ENCODE data around the gene SEMA3F. TPM values are rescaled to one million over a fixed set of nuclear protein-coding genes. Genes with fewer than 3 reads are reported as not detected.

Gene SEMA3F
- total RNA-seq, 4 donors from 2014 or later: 10.5 to 33.1 (median 12.9) TPM

- H3K36me3 ChIP-seq: no peaks in the 10 kb centered on the region
- DNase-seq: no peak
- TF ChIP-seq CTCF (IDR thresholded peaks at IDR 0.05) (no peak), POLR2A (IDR thresholded peaks at IDR 0.05) (no peak)
- H3K27me3 ChIP-seq: no peaks in the 10 kb centered on the region
- no peak overlapping the region for H3K4me3 ChIP-seq
- H3K9me3 ChIP-seq: no peaks in the 10 kb centered on the region
- H3K27ac ChIP-seq: no peak overlapping the region
- intact Hi-C loops (cut with DNase I; ENCODE audit: low total_unique reads): no loop called here
- no peaks in the 10 kb centered on the region for H3K4me1 ChIP-seq
These were observed 63.3 kb downstream of the SEMA3F start for GRCh38 chr3:50218448-50218847.

GRCh38 chr3:50219285-50219684 lies 64.2 kb downstream of the SEMA3F start:
- intact Hi-C loops (cut with DNase I; ENCODE audit: low total_unique reads): no loop called here
- Histone ChIP-seq H3K9me3 (no peaks in the 10 kb centered on the region), H3K4me3 (no peak overlapping the region), H3K27ac (no peak overlapping the region), H3K4me1 (no peaks in the 10 kb centered on the region), H3K27me3 (no peaks in the 10 kb centered on the region), H3K36me3 (no peaks in the 10 kb centered on the region)
- no peak for DNase-seq
- TF ChIP-seq CTCF (IDR thresholded peaks at IDR 0.05) (no peak), POLR2A (IDR thresholded peaks at IDR 0.05) (no peak)

- Histone ChIP-seq H3K36me3 (no peaks in the 10 kb centered on the region), H3K4me1 (no peaks in the 10 kb centered on the region), H3K9me3 (no peaks in the 10 kb centered on the region), H3K27ac (no peak overlapping the region), H3K4me3 (no peak overlapping the region), H3K27me3 (no peaks in the 10 kb centered on the region)
- intact Hi-C loops (cut with DNase I; ENCODE audit: low total_unique reads): no loop called here
- TF ChIP-seq CTCF (IDR thresholded peaks at IDR 0.05): no peak
- TF ChIP-seq POLR2A (IDR thresholded peaks at IDR 0.05): no peak
- DNase-seq: no peak
These were observed 65.0 kb downstream of the SEMA3F start for GRCh38 chr3:50220109-50220508.

- no peaks in the 10 kb centered on the region for H3K36me3 ChIP-seq
- DNase-seq: no peak
- no peaks in the 10 kb centered on the region for H3K4me1 ChIP-seq
- intact Hi-C loops (cut with DNase I; ENCODE audit: low total_unique reads): no loop called here
- no peak for TF ChIP-seq CTCF (IDR thresholded peaks at IDR 0.05)
- no peak for TF ChIP-seq POLR2A (IDR thresholded peaks at IDR 0.05)
- H3K27me3 ChIP-seq: no peaks in the 10 kb centered on the region
- no peak overlapping the region for H3K4me3 ChIP-seq
- H3K9me3 ChIP-seq: no peaks in the 10 kb centered on the region
- H3K27ac ChIP-seq: no peak overlapping the region
These were observed 65.9 kb downstream of the SEMA3F start for GRCh38 chr3:50221051-50221410.

- no peaks in the 10 kb centered on the region for H3K27me3 ChIP-seq
- H3K36me3 ChIP-seq: no peaks in the 10 kb centered on the region
- no peaks in the 10 kb centered on the region for H3K9me3 ChIP-seq
- H3K4me1 ChIP-seq: no peaks in the 10 kb centered on the region
- no peak overlapping the region for H3K4me3 ChIP-seq
- intact Hi-C loops (cut with DNase I; ENCODE audit: low total_unique reads): no loop called here
- H3K27ac ChIP-seq: no peak overlapping the region
- TF ChIP-seq CTCF (IDR thresholded peaks at IDR 0.05) (no peak), POLR2A (IDR thresholded peaks at IDR 0.05) (no peak)
- DNase-seq: no peak
These were observed 66.5 kb downstream of the SEMA3F start for GRCh38 chr3:50221411-50222168.
